ENCODE measurements around the gene IQCN. TPM values are rescaled to one million over a fixed set of nuclear protein-coding genes. Genes with fewer than 3 reads are reported as not detected.

Gene IQCN
- total and polyA plus RNA-seq, 10 of the 15 experiments (the other 5 are each of a cell fraction or from before 2014, with no cell fraction given) = 0.01 to 0.54 (median 0.23) TPM; not detected in 3

- TF ChIP-seq BHLHE40 (IDR thresholded peaks at IDR 0.05; ENCODE audit: borderline replicate concordance in 1 of 2, low read depth in 2 of 2, low read length in 1 of 2) = no peak
- TF ChIP-seq, protein P1, sequence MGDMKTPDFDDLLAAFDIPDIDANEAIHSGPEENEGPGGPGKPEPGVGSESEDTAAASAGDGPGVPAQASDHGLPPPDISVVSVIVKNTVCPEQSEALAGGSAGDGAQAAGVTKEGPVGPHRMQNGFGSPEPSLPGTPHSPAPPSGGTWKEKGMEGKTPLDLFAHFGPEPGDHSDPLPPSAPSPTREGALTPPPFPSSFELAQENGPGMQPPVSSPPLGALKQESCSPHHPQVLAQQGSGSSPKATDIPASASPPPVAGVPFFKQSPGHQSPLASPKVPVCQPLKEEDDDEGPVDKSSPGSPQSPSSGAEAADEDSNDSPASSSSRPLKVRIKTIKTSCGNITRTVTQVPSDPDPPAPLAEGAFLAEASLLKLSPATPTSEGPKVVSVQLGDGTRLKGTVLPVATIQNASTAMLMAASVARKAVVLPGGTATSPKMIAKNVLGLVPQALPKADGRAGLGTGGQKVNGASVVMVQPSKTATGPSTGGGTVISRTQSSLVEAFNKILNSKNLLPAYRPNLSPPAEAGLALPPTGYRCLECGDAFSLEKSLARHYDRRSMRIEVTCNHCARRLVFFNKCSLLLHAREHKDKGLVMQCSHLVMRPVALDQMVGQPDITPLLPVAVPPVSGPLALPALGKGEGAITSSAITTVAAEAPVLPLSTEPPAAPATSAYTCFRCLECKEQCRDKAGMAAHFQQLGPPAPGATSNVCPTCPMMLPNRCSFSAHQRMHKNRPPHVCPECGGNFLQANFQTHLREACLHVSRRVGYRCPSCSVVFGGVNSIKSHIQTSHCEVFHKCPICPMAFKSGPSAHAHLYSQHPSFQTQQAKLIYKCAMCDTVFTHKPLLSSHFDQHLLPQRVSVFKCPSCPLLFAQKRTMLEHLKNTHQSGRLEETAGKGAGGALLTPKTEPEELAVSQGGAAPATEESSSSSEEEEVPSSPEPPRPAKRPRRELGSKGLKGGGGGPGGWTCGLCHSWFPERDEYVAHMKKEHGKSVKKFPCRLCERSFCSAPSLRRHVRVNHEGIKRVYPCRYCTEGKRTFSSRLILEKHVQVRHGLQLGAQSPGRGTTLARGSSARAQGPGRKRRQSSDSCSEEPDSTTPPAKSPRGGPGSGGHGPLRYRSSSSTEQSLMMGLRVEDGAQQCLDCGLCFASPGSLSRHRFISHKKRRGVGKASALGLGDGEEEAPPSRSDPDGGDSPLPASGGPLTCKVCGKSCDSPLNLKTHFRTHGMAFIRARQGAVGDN (IDR thresholded peaks at IDR 0.05) = no peak
- SMC1A ChIA-PET (ENCODE audit: uncharacterized antibody, unreplicated experiment) = no interaction called here
These were observed 12.9 kb upstream of the IQCN start for GRCh38 chr19:18286973-18287635.

More at GRCh38 chr19:18286973-18287635, 12.9 kb upstream of the IQCN start:
- BruUV-seq (replicated peaks) = no TSS peak
- FAIRE-seq (no peak), ATAC-seq (no peak), DNase-seq (ENCODE audit: low read depth, low spot score) (no peak)
- no peaks in the 10 kb centered on the region for H3K36me3 ChIP-seq (ENCODE audit: control insufficient read depth in 2 of 2, insufficient read depth in 2 of 2, low read length in 1 of 2)
- H3K27me3 ChIP-seq (replicated peaks in 1 of 2; ENCODE audit: control insufficient read depth in 2 of 2, insufficient read depth in 2 of 2, low read length in 1 of 2) = no peaks in the 10 kb centered on the region
- H4K20me1 ChIP-seq (ENCODE audit: control insufficient read depth, insufficient read depth) = no peaks in the 10 kb centered on the region
- ChIA-PET POLR2A (interaction anchor here (1.1 to 1.4 kb wide), 2 partner anchors 18 to 36 kb away, joined by 3 read pairs; partner anchors contain the start of gene LSM4), CTCF (no interaction called here), RAD21 (ENCODE audit: unreplicated experiment) (interaction anchor here (1.5 kb wide), 1 partner anchor 18 kb away, joined by 4 read pairs; no protein-coding TSS in a partner anchor)
- H3K27ac ChIP-seq (ENCODE audit: control insufficient read depth, insufficient read depth) = no peak overlapping the region
- H3K4me1 ChIP-seq (ENCODE audit: control insufficient read depth, insufficient read depth, low read length) = peaks cover 45% of the 10 kb centered on the region
- 96% methylated on average over 21 of the region's 21 CpGs for WGBS (ENCODE audit: insufficient coverage, insufficient replicate concordance, low lambda C conversion rate, missing lambda C conversion rate)
- no peak overlapping the region for H3K4me2 ChIP-seq (ENCODE audit: control insufficient read depth, insufficient read depth)
- no peak overlapping the region for H3K9ac ChIP-seq (ENCODE audit: control insufficient read depth, insufficient read depth, low read length)
- H2AFZ ChIP-seq (ENCODE audit: control insufficient read depth, low read depth, low read length) = no peak overlapping the region
- no peaks in the 10 kb centered on the region for H3K9me3 ChIP-seq (replicated peaks; ENCODE audit: control insufficient read depth, insufficient read depth, low read length)
- no peak overlapping the region for H3K4me3 ChIP-seq
- H3K79me2 ChIP-seq (ENCODE audit: control insufficient read depth, insufficient read depth, low read length) = peaks cover 8% of the 10 kb centered on the region
- intact Hi-C loops (cut with micrococcal nuclease; ENCODE audit: unreplicated experiment) = no loop called here
- in situ Hi-C loops (cut with MboI) = no loop called here
